ENCODE measurements around the gene OR11H6.

OR11H6 gene

DNA sequence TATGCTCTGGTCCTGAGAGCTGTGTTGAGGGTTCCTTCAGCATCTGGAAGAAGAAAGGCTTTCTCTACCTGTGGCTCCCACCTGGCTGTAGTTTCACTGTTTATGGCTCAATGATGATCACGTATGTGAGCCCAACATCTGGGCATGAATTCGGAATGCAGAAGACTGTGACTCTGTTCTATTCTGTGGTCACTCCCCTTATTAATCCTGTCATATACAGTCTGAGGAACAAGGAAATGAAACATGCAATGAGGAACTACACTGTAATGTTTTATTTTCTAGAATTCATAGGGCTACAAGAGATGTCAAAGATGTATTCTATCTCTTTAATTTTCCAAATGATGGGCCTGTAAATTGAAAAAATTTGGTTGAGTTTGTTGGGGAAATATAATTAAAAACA, 43.6 kb upstream of the OR11H6 start:
- H3K9me3 ChIP-seq (ENCODE audit: control insufficient read depth, low read length) = no peaks in the 10 kb centered on the region
- H3K4me3 ChIP-seq (ENCODE audit: low read depth, low read length) = no peak overlapping the region
- H3K4me2 ChIP-seq (ENCODE audit: low read length) = no peak overlapping the region
- H3K27me3 ChIP-seq (ENCODE audit: control insufficient read depth, insufficient read depth, low read length) = no peaks in the 10 kb centered on the region
- no peak overlapping the region for H2AFZ ChIP-seq
- TF ChIP-seq, protein P1, sequence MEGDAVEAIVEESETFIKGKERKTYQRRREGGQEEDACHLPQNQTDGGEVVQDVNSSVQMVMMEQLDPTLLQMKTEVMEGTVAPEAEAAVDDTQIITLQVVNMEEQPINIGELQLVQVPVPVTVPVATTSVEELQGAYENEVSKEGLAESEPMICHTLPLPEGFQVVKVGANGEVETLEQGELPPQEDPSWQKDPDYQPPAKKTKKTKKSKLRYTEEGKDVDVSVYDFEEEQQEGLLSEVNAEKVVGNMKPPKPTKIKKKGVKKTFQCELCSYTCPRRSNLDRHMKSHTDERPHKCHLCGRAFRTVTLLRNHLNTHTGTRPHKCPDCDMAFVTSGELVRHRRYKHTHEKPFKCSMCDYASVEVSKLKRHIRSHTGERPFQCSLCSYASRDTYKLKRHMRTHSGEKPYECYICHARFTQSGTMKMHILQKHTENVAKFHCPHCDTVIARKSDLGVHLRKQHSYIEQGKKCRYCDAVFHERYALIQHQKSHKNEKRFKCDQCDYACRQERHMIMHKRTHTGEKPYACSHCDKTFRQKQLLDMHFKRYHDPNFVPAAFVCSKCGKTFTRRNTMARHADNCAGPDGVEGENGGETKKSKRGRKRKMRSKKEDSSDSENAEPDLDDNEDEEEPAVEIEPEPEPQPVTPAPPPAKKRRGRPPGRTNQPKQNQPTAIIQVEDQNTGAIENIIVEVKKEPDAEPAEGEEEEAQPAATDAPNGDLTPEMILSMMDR (IDR thresholded peaks at IDR 0.05) = no peak
- H3K36me3 ChIP-seq (ENCODE audit: control insufficient read depth, insufficient read depth, low read length) = no peaks in the 10 kb centered on the region
- H3K27ac ChIP-seq = no peak overlapping the region
- H3K4me1 ChIP-seq = no peaks in the 10 kb centered on the region
- H3K9ac ChIP-seq = no peak overlapping the region
- no peaks in the 10 kb centered on the region for H3K79me2 ChIP-seq

DNA sequence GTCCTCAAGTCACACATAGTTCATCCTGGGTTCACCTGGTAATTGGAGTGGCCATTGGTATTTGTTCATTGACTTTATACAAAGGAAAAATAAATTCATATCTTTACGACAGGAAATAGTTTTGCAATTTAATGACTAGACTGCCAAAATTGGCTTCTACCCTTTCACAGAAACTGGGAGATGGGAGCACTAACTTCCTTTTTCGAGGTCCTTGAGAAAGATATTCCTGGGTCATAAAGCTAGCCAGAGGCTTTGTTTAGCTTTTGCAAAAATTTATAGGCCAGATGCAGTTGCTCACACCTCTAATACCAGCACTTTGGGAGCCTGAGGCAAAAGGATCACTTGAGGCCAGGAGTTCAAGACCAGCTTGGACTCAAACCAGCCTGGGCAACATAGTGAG, 43.0 kb upstream of the OR11H6 start:
- Histone ChIP-seq H3K27me3 (ENCODE audit: control insufficient read depth, insufficient read depth, low read length) (no peaks in the 10 kb centered on the region), H3K27ac (no peak overlapping the region), H3K9me3 (ENCODE audit: control insufficient read depth, low read length) (no peaks in the 10 kb centered on the region), H3K4me3 (ENCODE audit: low read depth, low read length) (no peak overlapping the region), H3K9ac (no peak overlapping the region), H3K36me3 (ENCODE audit: control insufficient read depth, insufficient read depth, low read length) (no peaks in the 10 kb centered on the region), H3K4me1 (no peaks in the 10 kb centered on the region), H2AFZ (no peak overlapping the region), H3K79me2 (no peaks in the 10 kb centered on the region), H3K4me2 (ENCODE audit: low read length) (no peak overlapping the region)
- TF ChIP-seq, protein P1 (IDR thresholded peaks at IDR 0.05) = no peak

DNA sequence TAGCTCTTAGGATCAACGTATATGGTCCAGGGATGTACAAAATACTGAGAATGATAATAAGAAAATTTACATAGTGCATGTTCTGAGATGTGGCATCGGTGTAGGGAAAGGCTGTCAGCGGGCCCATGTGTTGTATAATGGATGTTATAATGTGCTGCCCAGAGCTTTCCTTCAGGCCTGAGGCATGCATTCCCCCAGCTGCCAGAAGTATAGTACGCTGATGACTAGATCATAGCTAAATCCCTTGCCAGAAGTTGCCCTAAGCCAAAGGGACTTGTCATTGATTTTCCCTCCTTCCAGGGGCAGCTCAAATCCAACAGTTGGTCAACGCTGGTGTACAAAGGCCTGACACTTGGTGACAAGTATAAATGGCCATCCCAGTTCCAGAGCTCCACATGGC, 39.3 kb upstream of the OR11H6 start:
- Histone ChIP-seq H3K79me2 (no peaks in the 10 kb centered on the region), H3K27me3 (ENCODE audit: control insufficient read depth, insufficient read depth, low read length) (no peaks in the 10 kb centered on the region), H3K9me3 (ENCODE audit: control insufficient read depth, low read length) (no peaks in the 10 kb centered on the region), H3K27ac (no peak overlapping the region), H3K9ac (no peak overlapping the region), H3K4me1 (no peaks in the 10 kb centered on the region), H3K4me2 (ENCODE audit: low read length) (no peak overlapping the region), H3K36me3 (ENCODE audit: control insufficient read depth, insufficient read depth, low read length) (no peaks in the 10 kb centered on the region), H3K4me3 (ENCODE audit: low read depth, low read length) (no peak overlapping the region), H2AFZ (no peak overlapping the region)
- TF ChIP-seq, protein P1 (IDR thresholded peaks at IDR 0.05) = no peak

DNA sequence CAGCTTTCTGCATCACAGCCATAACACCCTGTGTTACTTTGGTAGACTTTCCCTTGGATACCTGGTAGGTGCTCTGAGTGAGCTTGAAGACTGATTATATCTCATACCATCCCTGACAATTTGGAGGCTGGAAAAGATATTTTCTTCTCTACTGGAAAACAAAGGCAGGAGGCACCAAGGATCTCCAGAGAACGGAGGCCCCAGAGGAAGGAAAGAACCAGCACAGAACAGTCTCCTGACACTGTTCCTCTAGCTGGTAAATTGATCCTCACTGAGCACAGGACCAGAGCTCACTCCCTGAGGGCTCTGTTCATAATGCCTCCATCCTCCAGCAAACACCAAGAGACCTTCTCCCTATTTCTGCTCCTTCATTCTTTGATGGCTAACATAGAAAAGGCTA, 32.9 kb upstream of the OR11H6 start, which contains the start of gene OR11G2:
Gene OR11G2, plus strand, starts transcription at position 301 of the 400 bp plus-strand sequence. CDS start 6,542 bp downstream, outside the sequence.
- H3K27me3 ChIP-seq (ENCODE audit: control insufficient read depth, insufficient read depth, low read length) = no peaks in the 10 kb centered on the region
- TF ChIP-seq, protein P1 (IDR thresholded peaks at IDR 0.05) = no peak
- no peak within 1 kb of the TSS for H3K4me2 ChIP-seq (ENCODE audit: low read length)
- H2AFZ ChIP-seq = no peak within 1 kb of the TSS
- no peaks in the 10 kb centered on the region for H3K36me3 ChIP-seq (ENCODE audit: control insufficient read depth, insufficient read depth, low read length)
- H3K79me2 ChIP-seq = no peaks in the 10 kb centered on the region
- no peaks in the 10 kb centered on the region for H3K9me3 ChIP-seq (ENCODE audit: control insufficient read depth, low read length)
- no peak within 1 kb of the TSS for H3K27ac ChIP-seq
- H3K4me1 ChIP-seq = no peaks in the 10 kb centered on the region
- no peak within 1 kb of the TSS for H3K9ac ChIP-seq
- H3K4me3 ChIP-seq (ENCODE audit: low read depth, low read length) = no peak within 1 kb of the TSS

DNA sequence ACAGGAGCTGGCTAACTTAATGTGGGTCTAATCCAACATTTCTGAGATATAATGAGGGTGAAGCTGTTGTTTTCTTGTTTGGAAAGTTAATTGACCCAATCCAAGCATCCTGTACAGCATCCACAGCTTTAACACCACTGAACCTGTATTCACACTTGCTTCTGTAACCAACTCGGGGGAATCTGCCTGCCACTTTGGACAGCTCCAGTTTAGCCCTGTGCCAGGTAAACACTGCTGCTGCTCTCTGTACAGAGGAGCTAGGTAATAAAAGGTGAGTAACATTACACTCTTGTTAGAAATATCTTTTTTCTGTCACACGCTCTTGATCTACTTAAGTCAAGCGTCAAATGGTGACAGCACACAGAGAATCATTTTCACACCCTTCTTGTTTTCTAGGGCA, 32.1 kb upstream of the OR11H6 start:
- no peaks in the 10 kb centered on the region for H3K9me3 ChIP-seq (ENCODE audit: control insufficient read depth, low read length)
- no peak overlapping the region for H3K9ac ChIP-seq
- TF ChIP-seq, protein P1 (IDR thresholded peaks at IDR 0.05) = no peak
- H3K4me2 ChIP-seq (ENCODE audit: low read length) = no peak overlapping the region
- H3K79me2 ChIP-seq = no peaks in the 10 kb centered on the region
- no peak overlapping the region for H3K4me3 ChIP-seq (ENCODE audit: low read depth, low read length)
- H2AFZ ChIP-seq = no peak overlapping the region
- no peaks in the 10 kb centered on the region for H3K27me3 ChIP-seq (ENCODE audit: control insufficient read depth, insufficient read depth, low read length)
- H3K4me1 ChIP-seq = no peaks in the 10 kb centered on the region
- no peak overlapping the region for H3K27ac ChIP-seq
- H3K36me3 ChIP-seq (ENCODE audit: control insufficient read depth, insufficient read depth, low read length) = no peaks in the 10 kb centered on the region
